GM12873 (cell line): ENCODE data around the gene SULT4A1.

Experiments used
- CTCF ChIP-seq: IDR thresholded peaks from 2 replicates; pipeline ENCODE4 v1.5.1; 2012; ENCODE audit warnings: low read depth, mild to moderate bottlenecking, moderate library complexity, low read length, control low read depth; ENCODE audit not compliant: insufficient read depth; ENCODE audit errors: missing control alignments

Gene SULT4A1

GRCh38 chr22:43851058-43851978, 11.0 kb downstream of the SULT4A1 start:
- TF ChIP-seq CTCF = no peak

- no peak for TF ChIP-seq CTCF
Measured at GRCh38 chr22:43850529-43850928, 11.8 kb downstream of the SULT4A1 start.

- TF ChIP-seq CTCF = no peak
Measured at GRCh38 chr22:43849731-43850130, 12.6 kb downstream of the SULT4A1 start.

GRCh38 chr22:43848366-43849171, 13.7 kb downstream of the SULT4A1 start:
- peak; percentile 24 for TF ChIP-seq CTCF

GRCh38 chr22:43847376-43848289, 14.7 kb downstream of the SULT4A1 start:
- TF ChIP-seq CTCF = no peak

- no peak for TF ChIP-seq CTCF
Measured at GRCh38 chr22:43846966-43847365, 15.3 kb downstream of the SULT4A1 start.
